ENCODE data around the gene ZC3H7A.
"Not testable (repeated sequence)": the region's sequence is repeated elsewhere in the genome, so short reads cannot be mapped to it uniquely, and the experiment has no call there.

The ZC3H7A gene

GRCh38 chr16:11797166-11797956 lies at the start of gene ZC3H7A:
Gene ZC3H7A (minus strand): TSS chr16:11797258. CDS start chr16:11782354, 14,904 bp downstream.
- DNase-seq (ENCODE audit: low read depth in 2 of 3, low spot score in 1 of 3) = peak; percentile 84 to 90 (median 90)

- no peak for DNase-seq (ENCODE audit: low read depth in 2 of 3, low spot score in 1 of 3)
Observed at GRCh38 chr16:11844499-11844898, 47.4 kb upstream of the ZC3H7A start.

GRCh38 chr16:11843861-11844260 lies 46.8 kb upstream of the ZC3H7A start:
- no peak for DNase-seq (ENCODE audit: low read depth in 2 of 3, low spot score in 1 of 3)

- no peak for DNase-seq (ENCODE audit: low read depth in 2 of 3, low spot score in 1 of 3)
Observed at GRCh38 chr16:11843206-11843605, 46.1 kb upstream of the ZC3H7A start.

GRCh38 chr16:11841026-11841425 lies 44.0 kb upstream of the ZC3H7A start:
- DNase-seq (ENCODE audit: low read depth in 2 of 3, low spot score in 1 of 3) = no peak

- no peak for DNase-seq (ENCODE audit: low read depth in 2 of 3, low spot score in 1 of 3)
Observed at GRCh38 chr16:11836650-11837244, 39.7 kb upstream of the ZC3H7A start.

- no peak for DNase-seq (ENCODE audit: low read depth in 2 of 3, low spot score in 1 of 3)
Observed at GRCh38 chr16:11835891-11836649, 39.0 kb upstream of the ZC3H7A start.

- no peak for DNase-seq (ENCODE audit: low read depth in 2 of 3, low spot score in 1 of 3)
Observed at GRCh38 chr16:11835309-11835708, 38.3 kb upstream of the ZC3H7A start.

- no peak for DNase-seq (ENCODE audit: low read depth in 2 of 3, low spot score in 1 of 3)
Observed at GRCh38 chr16:11833951-11834695, 37.1 kb upstream of the ZC3H7A start.

- no peak for DNase-seq (ENCODE audit: low read depth in 2 of 3, low spot score in 1 of 3)
Observed at GRCh38 chr16:11828696-11829095, 31.6 kb upstream of the ZC3H7A start.

- DNase-seq (ENCODE audit: low read depth in 2 of 3, low spot score in 1 of 3) = not testable (repeated sequence)
Observed at GRCh38 chr16:11825520-11826165, 28.6 kb upstream of the ZC3H7A start.

GRCh38 chr16:11824362-11824761 lies 27.3 kb upstream of the ZC3H7A start:
- DNase-seq (ENCODE audit: low read depth in 2 of 3, low spot score in 1 of 3) = no peak

GRCh38 chr16:11823645-11824044 lies 26.6 kb upstream of the ZC3H7A start:
- not testable (repeated sequence) for DNase-seq (ENCODE audit: low read depth in 2 of 3, low spot score in 1 of 3)

- no peak for DNase-seq (ENCODE audit: low read depth in 2 of 3, low spot score in 1 of 3)
Observed at GRCh38 chr16:11819798-11820197, 22.7 kb upstream of the ZC3H7A start.

GRCh38 chr16:11818970-11819369 lies 21.9 kb upstream of the ZC3H7A start:
- not testable (repeated sequence) for DNase-seq (ENCODE audit: low read depth in 2 of 3, low spot score in 1 of 3)

GRCh38 chr16:11816123-11816522 lies 19.1 kb upstream of the ZC3H7A start:
- DNase-seq (ENCODE audit: low read depth in 2 of 3, low spot score in 1 of 3) = no peak

GRCh38 chr16:11814800-11815199 lies 17.7 kb upstream of the ZC3H7A start:
- DNase-seq (ENCODE audit: low read depth in 2 of 3, low spot score in 1 of 3) = not testable (repeated sequence)

GRCh38 chr16:11806721-11807120 lies 9.7 kb upstream of the ZC3H7A start:
- DNase-seq (ENCODE audit: low read depth in 2 of 3, low spot score in 1 of 3) = no peak

- DNase-seq (ENCODE audit: low read depth in 2 of 3, low spot score in 1 of 3) = no peak
Observed at GRCh38 chr16:11805556-11805955, 8.5 kb upstream of the ZC3H7A start.

GRCh38 chr16:11801481-11802021 lies 4.5 kb upstream of the ZC3H7A start:
- DNase-seq (ENCODE audit: low read depth in 2 of 3, low spot score in 1 of 3) = no peak

- DNase-seq (ENCODE audit: low read depth in 2 of 3, low spot score in 1 of 3) = no peak
Observed at GRCh38 chr16:11800382-11800718, 3.3 kb upstream of the ZC3H7A start.
